ENCODE results near the gene IQGAP3.
"Not testable (repeated sequence)": the region's sequence is repeated elsewhere in the genome, so short reads cannot be mapped to it uniquely, and the experiment has no call there.

The IQGAP3 gene

GRCh38 chr1:156599811-156600210 is 27.4 kb upstream of the IQGAP3 start:
- Mint-ChIP-seq H3K36me3 (ENCODE audit: low read depth) (peaks cover 31% of the 10 kb centered on the region), H3K9me3 (no peaks in the 10 kb centered on the region), H3K27me3 (ENCODE audit: low read depth) (no peaks in the 10 kb centered on the region), H3K27ac (no peak overlapping the region), H3K4me3 (peak overlapping the region; percentile 99), H3K4me1 (ENCODE audit: low read depth) (peaks cover 25% of the 10 kb centered on the region)

DNA sequence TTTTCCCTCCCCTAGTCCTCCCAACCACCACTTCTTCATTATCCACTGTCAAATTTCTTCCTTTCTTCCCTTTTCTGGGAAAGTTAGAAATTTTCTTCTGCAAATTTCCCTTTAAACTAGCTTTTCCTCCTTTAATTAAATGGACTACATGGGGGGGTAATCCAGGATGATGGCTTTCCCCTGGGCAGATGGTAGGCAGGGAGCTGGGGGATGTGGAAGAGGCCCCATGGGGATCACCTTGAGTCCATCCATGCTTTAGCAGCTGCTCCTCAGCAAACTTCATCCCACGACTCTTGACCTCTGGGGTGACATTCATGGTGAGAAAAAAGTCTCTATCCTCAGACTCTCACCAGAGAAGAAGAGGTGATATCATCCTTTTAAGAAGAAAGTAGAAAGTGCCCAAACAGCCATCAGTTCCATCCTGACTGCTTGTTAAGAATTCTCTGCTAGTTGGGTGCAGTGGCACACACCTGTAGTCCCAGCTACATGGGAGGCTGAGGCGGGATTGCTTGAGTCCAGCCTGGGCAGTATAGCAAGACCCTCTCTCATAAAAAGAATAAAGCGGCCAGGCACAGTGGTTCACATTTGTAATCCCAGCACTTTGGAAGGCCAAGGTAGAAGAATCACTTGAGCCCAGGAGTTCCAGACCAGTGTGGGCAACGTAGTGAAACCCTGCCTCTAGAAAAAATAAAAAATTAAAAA is 26.5 kb upstream of the IQGAP3 start:
- H3K36me3 Mint-ChIP-seq (ENCODE audit: low read depth), result peaks cover 34% of the 10 kb centered on the region
- no peak overlapping the region for H3K27ac Mint-ChIP-seq
- peaks cover 25% of the 10 kb centered on the region for H3K4me1 Mint-ChIP-seq (ENCODE audit: low read depth)
- no peaks in the 10 kb centered on the region for H3K27me3 Mint-ChIP-seq (ENCODE audit: low read depth)
- no peak overlapping the region for H3K4me3 Mint-ChIP-seq
- no peaks in the 10 kb centered on the region for H3K9me3 Mint-ChIP-seq

- H3K27me3 Mint-ChIP-seq (ENCODE audit: low read depth), result no peaks in the 10 kb centered on the region
- no peaks in the 10 kb centered on the region for H3K9me3 Mint-ChIP-seq
- peak overlapping the region; percentile 11 for H3K27ac Mint-ChIP-seq
- H3K4me3 Mint-ChIP-seq, result no peak overlapping the region
- H3K36me3 Mint-ChIP-seq (ENCODE audit: low read depth), result peaks cover 34% of the 10 kb centered on the region
- peaks cover 25% of the 10 kb centered on the region for H3K4me1 Mint-ChIP-seq (ENCODE audit: low read depth)
These were observed 25.8 kb upstream of the IQGAP3 start for GRCh38 chr1:156598125-156598524.

DNA sequence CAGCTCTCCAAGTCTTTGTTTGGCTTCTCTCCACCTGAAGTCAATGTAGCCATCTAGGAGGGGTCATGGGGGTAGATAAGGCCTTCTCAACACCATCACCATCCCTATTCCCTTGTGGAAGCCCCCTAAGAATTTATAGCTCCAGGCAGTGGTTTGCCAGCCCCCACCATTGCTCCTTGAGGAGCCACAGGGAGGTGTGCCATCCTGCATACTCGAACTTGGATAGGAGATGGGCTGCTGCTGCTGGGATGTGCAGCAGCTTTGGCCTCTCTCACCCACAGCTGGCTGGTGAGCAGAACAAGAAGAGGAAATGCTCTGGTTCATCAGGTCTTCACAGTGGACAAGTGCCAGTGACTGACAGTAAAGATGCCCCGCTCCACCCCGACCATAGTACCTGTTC is 24.1 kb upstream of the IQGAP3 start:
- Mint-ChIP-seq H3K4me1 (ENCODE audit: low read depth) (peaks cover 23% of the 10 kb centered on the region), H3K4me3 (no peak overlapping the region), H3K9me3 (no peaks in the 10 kb centered on the region), H3K36me3 (ENCODE audit: low read depth) (peaks cover 34% of the 10 kb centered on the region), H3K27me3 (ENCODE audit: low read depth) (no peaks in the 10 kb centered on the region), H3K27ac (no peak overlapping the region)

GRCh38 chr1:156595016-156595415 is 22.7 kb upstream of the IQGAP3 start:
- H3K4me1 Mint-ChIP-seq (ENCODE audit: low read depth), result peaks cover 24% of the 10 kb centered on the region

GRCh38 chr1:156594190-156594589 is 21.8 kb upstream of the IQGAP3 start:
- no peaks in the 10 kb centered on the region for H3K27me3 Mint-ChIP-seq (ENCODE audit: low read depth)
- peaks cover 33% of the 10 kb centered on the region for H3K36me3 Mint-ChIP-seq (ENCODE audit: low read depth)
- H3K9me3 Mint-ChIP-seq, result no peaks in the 10 kb centered on the region
- no peak overlapping the region for H3K4me3 Mint-ChIP-seq
- peaks cover 23% of the 10 kb centered on the region for H3K4me1 Mint-ChIP-seq (ENCODE audit: low read depth)
- H3K27ac Mint-ChIP-seq, result no peak overlapping the region

More at GRCh38 chr1:156595016-156595415, 22.7 kb upstream of the IQGAP3 start:
- no peaks in the 10 kb centered on the region for H3K9me3 Mint-ChIP-seq
- H3K36me3 Mint-ChIP-seq (ENCODE audit: low read depth), result peaks cover 33% of the 10 kb centered on the region
- no peaks in the 10 kb centered on the region for H3K27me3 Mint-ChIP-seq (ENCODE audit: low read depth)
- H3K27ac Mint-ChIP-seq, result peak overlapping the region; percentile 66
- no peak overlapping the region for H3K4me3 Mint-ChIP-seq

DNA sequence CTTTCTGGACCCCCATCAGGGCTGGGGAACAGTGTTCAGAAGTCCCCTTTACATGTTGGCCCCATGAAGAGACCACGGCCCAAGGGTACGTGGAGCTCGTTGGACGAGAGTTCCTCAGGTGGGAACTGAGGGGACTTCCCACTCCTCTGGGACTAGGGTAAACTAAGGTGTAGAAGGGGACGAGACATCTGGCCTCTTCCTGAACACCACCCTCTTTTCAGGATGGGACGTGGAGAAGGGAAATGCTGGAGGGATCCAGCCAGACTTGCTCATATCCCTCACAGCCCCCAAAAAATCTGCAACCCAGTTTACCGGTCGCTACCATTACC is 21.3 kb upstream of the IQGAP3 start:
- no peak overlapping the region for H3K27ac Mint-ChIP-seq
- H3K9me3 Mint-ChIP-seq, result no peaks in the 10 kb centered on the region
- H3K4me1 Mint-ChIP-seq (ENCODE audit: low read depth), result peaks cover 17% of the 10 kb centered on the region
- no peaks in the 10 kb centered on the region for H3K27me3 Mint-ChIP-seq (ENCODE audit: low read depth)
- H3K36me3 Mint-ChIP-seq (ENCODE audit: low read depth), result peaks cover 30% of the 10 kb centered on the region
- H3K4me3 Mint-ChIP-seq, result no peak overlapping the region

- peaks cover 26% of the 10 kb centered on the region for H3K36me3 Mint-ChIP-seq (ENCODE audit: low read depth)
- no peaks in the 10 kb centered on the region for H3K27me3 Mint-ChIP-seq (ENCODE audit: low read depth)
- H3K4me3 Mint-ChIP-seq, result peak overlapping the region; percentile 56
- H3K4me1 Mint-ChIP-seq (ENCODE audit: low read depth), result peaks cover 17% of the 10 kb centered on the region
- peak overlapping the region; percentile 9 for H3K27ac Mint-ChIP-seq
- no peaks in the 10 kb centered on the region for H3K9me3 Mint-ChIP-seq
These were observed 20.7 kb upstream of the IQGAP3 start for GRCh38 chr1:156592910-156593660.

- Mint-ChIP-seq H3K4me1 (ENCODE audit: low read depth) (peaks cover 17% of the 10 kb centered on the region), H3K9me3 (no peaks in the 10 kb centered on the region), H3K36me3 (ENCODE audit: low read depth) (peaks cover 25% of the 10 kb centered on the region), H3K4me3 (peak overlapping the region; percentile 56), H3K27ac (peak overlapping the region; percentile 9), H3K27me3 (ENCODE audit: low read depth) (no peaks in the 10 kb centered on the region)
These were observed 20.0 kb upstream of the IQGAP3 start for GRCh38 chr1:156592158-156592909.

DNA sequence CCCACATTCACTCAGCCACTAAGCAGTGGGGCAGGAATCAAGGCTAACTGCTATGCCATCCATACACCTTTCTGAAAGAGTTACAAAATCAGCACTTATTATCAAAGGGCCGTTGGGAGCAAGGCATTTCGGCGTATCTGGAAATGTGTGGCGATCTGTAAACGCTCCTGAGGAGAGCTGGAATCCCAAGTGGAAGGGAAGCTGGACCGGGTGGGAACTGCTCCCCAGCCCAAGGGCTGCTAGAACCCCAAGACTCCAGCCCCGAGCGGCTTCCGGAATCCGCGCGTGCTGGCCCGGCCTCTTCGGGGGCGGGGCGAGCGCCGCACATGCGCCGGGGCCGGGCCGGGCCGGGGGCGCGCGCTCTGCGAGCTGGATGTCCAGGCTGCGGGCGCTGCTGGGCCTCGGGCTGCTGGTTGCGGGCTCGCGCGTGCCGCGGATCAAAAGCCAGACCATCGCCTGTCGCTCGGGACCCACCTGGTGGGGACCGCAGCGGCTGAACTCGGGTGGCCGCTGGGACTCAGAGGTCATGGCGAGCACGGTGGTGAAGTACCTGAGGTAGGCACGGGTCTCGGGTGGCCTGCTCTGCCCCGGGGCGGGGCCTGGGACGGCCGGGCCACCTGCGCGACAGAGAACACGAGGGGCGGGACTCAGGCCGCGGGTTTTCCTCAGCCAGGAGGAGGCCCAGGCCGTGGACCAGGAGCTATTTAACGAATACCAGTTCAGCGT is 19.2 kb upstream of the IQGAP3 start, which contains the start of gene NAXE:
Gene NAXE, plus strand, starts transcription at position 345 of the 726 bp plus-strand sequence. Its CDS starts 29 bp downstream, at position 374.
- Mint-ChIP-seq H3K27ac (peak within 1 kb of the TSS; percentile 72), H3K4me3 (peak within 1 kb of the TSS; percentile 71), H3K4me1 (ENCODE audit: low read depth) (peaks cover 17% of the 10 kb centered on the region), H3K9me3 (no peaks in the 10 kb centered on the region), H3K36me3 (ENCODE audit: low read depth) (peaks cover 18% of the 10 kb centered on the region), H3K27me3 (ENCODE audit: low read depth) (no peaks in the 10 kb centered on the region)

GRCh38 chr1:156591181-156591431 is 18.7 kb upstream of the IQGAP3 start:
- Mint-ChIP-seq H3K4me1 (ENCODE audit: low read depth) (peaks cover 17% of the 10 kb centered on the region), H3K4me3 (peak overlapping the region; percentile 71), H3K27ac (peak overlapping the region; percentile 72), H3K36me3 (ENCODE audit: low read depth) (peaks cover 15% of the 10 kb centered on the region), H3K9me3 (no peaks in the 10 kb centered on the region), H3K27me3 (ENCODE audit: low read depth) (no peaks in the 10 kb centered on the region)

GRCh38 chr1:156590326-156591180 is 18.2 kb upstream of the IQGAP3 start:
- H3K4me1 Mint-ChIP-seq (ENCODE audit: low read depth), result peaks cover 17% of the 10 kb centered on the region
- H3K27me3 Mint-ChIP-seq (ENCODE audit: low read depth), result no peaks in the 10 kb centered on the region
- peak overlapping the region; percentile 71 for H3K4me3 Mint-ChIP-seq
- H3K27ac Mint-ChIP-seq, result no peak overlapping the region
- H3K36me3 Mint-ChIP-seq (ENCODE audit: low read depth), result peaks cover 10% of the 10 kb centered on the region
- no peaks in the 10 kb centered on the region for H3K9me3 Mint-ChIP-seq

- Mint-ChIP-seq H3K36me3 (ENCODE audit: low read depth) (peaks cover 3% of the 10 kb centered on the region), H3K27ac (no peak overlapping the region), H3K9me3 (no peaks in the 10 kb centered on the region)
These were observed 17.2 kb upstream of the IQGAP3 start for GRCh38 chr1:156589546-156589945.

GRCh38 chr1:156587927-156588326 is 15.6 kb upstream of the IQGAP3 start:
- H3K36me3 Mint-ChIP-seq (ENCODE audit: low read depth); H3K9me3 Mint-ChIP-seq; H3K27me3 Mint-ChIP-seq (ENCODE audit: low read depth); H3K27ac Mint-ChIP-seq; H3K4me3 Mint-ChIP-seq: not testable (repeated sequence)
- peaks cover 14% of the 10 kb centered on the region for H3K4me1 Mint-ChIP-seq (ENCODE audit: low read depth)

More at GRCh38 chr1:156589546-156589945, 17.2 kb upstream of the IQGAP3 start:
- Mint-ChIP-seq H3K4me3 (no peak overlapping the region), H3K27me3 (ENCODE audit: low read depth) (no peaks in the 10 kb centered on the region), H3K4me1 (ENCODE audit: low read depth) (peaks cover 12% of the 10 kb centered on the region)
